Limb (tissue), 2 donors: ENCODE results near the gene MTX2.
"Not testable (repeated sequence)": the region's sequence is repeated elsewhere in the genome, so short reads cannot be mapped to it uniquely, and the experiment has no call there.

ENCODE experiments used
- DNase-seq, 2 donors: peaks; one replicate each; pipeline ENCODE4 v3.0.0-alpha.2; 2016; ENCODE audit errors: extremely low spot score in 2 of 2

Gene MTX2

DNA sequence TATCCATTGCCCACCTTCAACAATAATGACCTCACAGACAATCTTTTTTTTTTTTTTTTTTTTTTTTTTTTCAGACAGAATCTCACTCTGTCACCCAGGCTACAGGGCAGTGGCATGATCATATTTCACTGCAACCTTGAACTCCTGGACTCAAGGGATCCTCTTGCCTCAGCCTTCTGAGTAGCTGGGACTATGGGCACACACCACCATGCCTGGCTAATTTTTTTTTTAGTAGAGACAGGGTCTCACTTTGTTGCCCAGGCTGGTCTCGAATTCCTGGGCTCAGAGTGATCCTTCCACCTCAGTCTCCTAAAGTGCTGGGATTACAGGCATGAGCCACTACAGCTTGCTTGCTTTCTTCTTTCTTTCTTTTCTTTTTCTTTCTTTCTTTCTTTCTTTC lies 103.9 kb downstream of the MTX2 start:
- DNase-seq = not testable (repeated sequence)

- DNase-seq = no peak
Observed at GRCh38 chr2:176378323-176378722, 109.1 kb downstream of the MTX2 start.

- DNase-seq = no peak
Observed at GRCh38 chr2:176380341-176380740, 111.1 kb downstream of the MTX2 start.

- DNase-seq = no peak
Observed at GRCh38 chr2:176383100-176383499, 113.9 kb downstream of the MTX2 start.

GRCh38 chr2:176383836-176384442 lies 114.7 kb downstream of the MTX2 start:
- DNase-seq = no peak

DNA sequence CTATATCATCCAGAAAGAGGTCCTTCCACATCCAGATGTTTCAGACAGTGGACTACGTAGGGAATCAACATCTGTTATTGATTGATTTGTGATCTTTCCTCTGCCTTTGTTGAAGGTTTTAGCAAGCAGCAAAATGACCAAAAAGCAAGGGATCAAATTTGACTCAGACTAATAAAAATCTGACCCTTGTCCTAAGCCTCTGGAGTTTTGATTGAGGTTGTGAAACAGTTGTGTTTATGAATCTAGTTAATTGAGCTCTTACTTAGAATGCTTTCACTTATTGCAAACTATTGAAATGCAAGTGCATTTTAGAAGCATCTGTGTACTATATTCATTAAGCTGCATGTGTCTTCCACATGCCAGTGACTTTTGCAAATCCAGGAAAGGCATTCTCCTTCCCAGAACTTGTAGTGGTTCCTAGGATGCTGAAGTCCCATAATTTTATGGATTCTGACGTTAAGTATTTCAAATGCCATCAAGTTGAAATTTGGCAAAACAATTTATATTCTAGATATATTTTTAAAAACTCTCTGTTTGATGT lies 116.0 kb downstream of the MTX2 start:
- DNase-seq = no peak

DNA sequence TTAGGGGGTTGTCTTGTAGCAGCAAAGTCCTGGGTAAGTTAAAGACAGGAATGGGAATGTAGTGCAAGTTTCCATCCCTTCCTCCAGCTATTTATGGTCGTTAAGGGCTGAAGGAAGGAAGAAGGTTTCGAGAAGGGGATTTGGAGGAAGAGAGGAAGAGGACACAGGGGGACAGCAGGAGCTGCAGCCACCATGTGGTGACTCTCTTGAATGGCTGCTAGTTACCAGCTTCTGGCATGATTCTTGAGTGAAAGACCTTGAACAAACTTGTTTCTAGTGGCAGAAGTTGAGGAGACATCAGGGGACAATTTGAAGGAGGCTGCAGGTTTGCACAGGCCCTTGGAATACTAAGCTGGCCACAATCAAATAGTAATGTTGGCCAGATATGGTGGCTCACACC lies 116.6 kb downstream of the MTX2 start:
- DNase-seq = no peak
